Left renal cortex interstitium (tissue), 4 donors: ENCODE results near the gene KLHL40. TPM values are rescaled to one million over a fixed set of nuclear protein-coding genes. Genes with fewer than 3 reads are reported as not detected.

Source experiments
- DNase-seq, 4 donors: peaks; one replicate each; pipeline ENCODE4 v3.0.0-alpha.2; 2013; ENCODE audit warnings: low read depth in 4 of 4, low spot score in 2 of 4, missing footprints in 1 of 4
- polyA plus RNA-seq, 4 donors: library from polyadenylated mRNA; unstranded; fragments of 120-200 nt; gene quantifications; one replicate each; pipeline ENCODE4 v1.2.1, GENCODE V29; 2013; ENCODE audit not compliant: insufficient read length in 4 of 4

KLHL40 gene
- polyA plus RNA-seq, 4 donors, result not detected

- no peak for DNase-seq
Measured at GRCh38 chr3:42667523-42668412, 17.6 kb upstream of the KLHL40 start.

GRCh38 chr3:42668413-42668760, 16.9 kb upstream of the KLHL40 start:
- DNase-seq, result no peak

- DNase-seq, result no peak
Measured at GRCh38 chr3:42668793-42669217, 16.5 kb upstream of the KLHL40 start.

- DNase-seq, result no peak
Measured at GRCh38 chr3:42670051-42670576, 15.2 kb upstream of the KLHL40 start.

DNA sequence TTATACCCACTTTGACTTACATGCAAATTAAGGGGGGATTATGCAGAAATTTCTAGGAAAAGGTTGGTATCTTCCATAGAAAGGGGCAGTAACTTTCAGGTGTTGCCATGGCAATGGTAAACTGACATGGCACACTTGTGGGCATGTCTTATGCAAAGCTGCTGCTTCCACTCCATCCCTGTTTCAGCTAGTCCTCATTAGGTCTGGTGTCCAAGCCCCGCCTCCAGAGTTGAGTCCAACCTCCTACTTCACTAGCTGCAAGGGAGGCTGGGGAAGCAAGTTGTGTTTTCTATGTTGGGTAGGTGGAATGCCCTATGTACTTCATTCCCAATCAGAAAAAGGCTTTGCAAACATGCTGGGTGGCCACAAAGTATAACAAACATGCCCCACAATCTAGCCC, 14.7 kb upstream of the KLHL40 start:
- DNase-seq, result no peak

- DNase-seq, result no peak
Measured at GRCh38 chr3:42672515-42672914, 12.8 kb upstream of the KLHL40 start.

DNA sequence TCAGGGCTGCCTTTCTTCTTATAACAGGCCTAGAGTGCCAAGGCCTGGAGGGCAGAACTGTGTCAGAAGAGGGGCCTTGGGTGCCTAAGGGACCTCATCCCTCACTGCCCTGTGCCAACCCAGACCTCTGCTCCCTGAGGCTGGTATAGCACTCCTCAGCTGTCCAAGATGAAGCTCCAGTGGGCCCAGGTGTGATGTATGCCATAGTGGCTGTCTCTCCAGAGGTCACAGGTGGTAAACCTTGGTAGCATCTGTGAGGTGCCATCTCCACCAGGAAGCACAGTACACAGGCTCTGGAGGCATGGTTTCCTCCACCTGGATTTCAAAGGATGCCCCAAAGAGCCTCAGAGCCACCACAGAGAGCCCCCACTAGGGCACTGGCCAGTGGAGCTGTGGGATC, 12.3 kb upstream of the KLHL40 start:
- DNase-seq, result no peak

DNA sequence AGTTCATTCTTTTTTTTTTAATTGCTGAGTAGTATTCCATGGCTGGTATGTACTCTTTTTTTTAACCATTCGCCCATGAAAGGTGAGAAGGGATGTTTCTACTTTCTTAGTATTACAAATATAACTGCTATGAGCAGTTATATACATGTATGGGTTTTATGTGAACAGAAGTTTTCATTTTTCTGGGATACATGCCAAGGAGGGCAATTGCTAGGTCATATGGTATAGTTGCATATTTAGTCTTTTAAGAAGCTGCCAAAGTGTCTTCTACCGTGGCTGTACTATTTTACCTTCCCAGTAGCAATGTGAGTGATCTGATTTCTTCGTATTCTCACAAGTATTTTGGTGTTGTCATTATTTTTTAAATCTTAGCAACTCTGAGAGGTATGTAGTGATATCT, 11.2 kb upstream of the KLHL40 start:
- no peak for DNase-seq

DNA sequence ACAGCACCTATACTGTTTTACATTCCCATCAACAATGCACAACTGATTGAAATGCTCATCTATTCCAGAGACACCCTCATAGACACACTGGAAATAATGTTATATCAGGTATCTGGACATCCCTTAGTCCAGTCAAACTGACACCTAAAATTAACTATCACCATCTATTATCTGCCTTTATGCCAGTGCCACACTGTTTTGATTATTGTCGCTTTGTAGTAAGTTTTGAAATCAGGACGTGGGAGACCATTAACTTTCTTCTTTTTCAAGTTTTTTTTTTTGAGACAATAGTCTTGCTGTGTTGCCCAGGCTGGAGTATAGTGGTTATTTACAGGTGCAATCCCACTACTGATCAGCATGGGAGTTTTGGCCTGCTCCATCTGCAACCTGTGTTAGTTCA, 9.4 kb upstream of the KLHL40 start:
- DNase-seq, result no peak

- no peak for DNase-seq
Measured at GRCh38 chr3:42678447-42678846, 6.9 kb upstream of the KLHL40 start.

- no peak for DNase-seq
Measured at GRCh38 chr3:42680271-42680670, 5.1 kb upstream of the KLHL40 start.

GRCh38 chr3:42680806-42681205, 4.5 kb upstream of the KLHL40 start:
- DNase-seq, result no peak

DNA sequence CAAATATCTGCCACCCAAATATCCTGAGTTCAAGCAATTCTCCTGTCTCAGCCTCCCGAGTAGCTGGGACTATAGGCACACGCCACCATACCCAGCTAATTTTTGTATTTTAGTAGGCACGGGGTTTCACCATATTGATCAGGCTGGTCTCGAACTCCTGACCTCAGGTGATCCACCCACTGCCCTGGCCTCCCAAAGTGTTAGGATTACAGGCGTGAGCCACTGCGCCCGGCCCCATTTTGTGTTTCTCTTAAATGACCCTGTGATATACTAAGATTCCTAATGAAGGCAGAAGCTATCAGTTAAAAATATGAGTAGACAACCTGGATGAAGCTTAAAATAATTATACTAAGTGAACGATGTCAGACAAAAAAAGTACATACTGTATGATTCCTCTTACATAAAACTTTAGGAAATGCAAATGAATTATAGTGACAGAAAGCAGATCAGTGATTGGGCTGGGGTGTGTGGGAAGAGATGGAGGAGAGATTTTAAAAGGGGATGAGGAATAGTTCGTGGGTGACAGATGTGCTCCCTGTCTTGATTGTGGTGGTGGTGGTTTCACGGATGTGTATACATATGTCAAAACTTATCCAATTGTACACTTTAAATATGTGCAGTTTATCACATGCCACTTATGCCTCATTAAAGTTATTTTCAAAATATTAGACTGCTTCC, 3.8 kb upstream of the KLHL40 start:
- no peak for DNase-seq

- no peak for DNase-seq
Measured at GRCh38 chr3:42682301-42683070, 2.9 kb upstream of the KLHL40 start.

DNA sequence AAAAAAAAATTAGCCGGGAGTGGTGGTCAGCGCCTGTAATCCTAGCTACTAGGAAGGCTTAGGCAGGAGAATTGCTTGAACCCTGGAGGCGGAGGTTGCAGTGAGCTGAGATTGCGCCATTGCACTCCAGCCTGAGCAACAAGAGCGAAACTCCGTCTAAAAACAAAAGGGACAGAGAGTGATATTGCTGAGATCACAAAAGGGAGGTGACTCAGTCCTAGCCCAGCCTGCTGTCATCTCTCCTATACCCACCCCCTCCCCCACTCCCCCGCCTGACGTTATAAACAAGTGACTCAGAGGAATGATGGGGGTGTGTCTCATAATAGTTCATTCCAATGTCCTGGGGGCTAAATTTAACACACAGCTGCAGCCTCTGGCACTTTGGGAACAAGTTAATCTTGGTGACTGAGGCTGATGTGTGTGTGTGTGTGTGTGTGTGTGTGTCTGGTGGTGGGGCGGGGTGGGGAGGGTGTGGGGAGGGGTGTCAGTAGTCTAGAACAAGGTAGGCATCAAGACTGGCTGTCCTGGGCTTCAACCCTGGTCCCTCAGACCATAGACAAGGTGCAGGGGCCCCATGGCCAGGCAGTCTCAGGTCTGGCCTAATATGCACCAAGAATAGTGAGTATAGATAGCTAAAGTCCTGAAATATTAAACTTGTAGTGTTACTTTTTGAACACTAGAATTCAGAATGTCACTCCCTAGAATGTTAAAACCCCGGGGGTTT, 1.3 kb upstream of the KLHL40 start:
- no peak for DNase-seq

- DNase-seq, result no peak
Measured at GRCh38 chr3:42684632-42685362, 540 bp upstream of the KLHL40 start.

GRCh38 chr3:42685891-42686820, 819 bp downstream of the KLHL40 start:
- no peak for DNase-seq

GRCh38 chr3:42686832-42687650, 1.7 kb downstream of the KLHL40 start:
- no peak for DNase-seq
